ENCODE data around the gene EXOC4. TPM values are rescaled to one million over a fixed set of nuclear protein-coding genes. Genes with fewer than 3 reads are reported as not detected.

Gene EXOC4
- total RNA-seq, 4 donors from 2014 or later = 30.7 to 62.4 (median 40.4) TPM

GRCh38 chr7:133394369-133394768 lies 141.5 kb downstream of the EXOC4 start:
- H3K27me3 ChIP-seq = no peaks in the 10 kb centered on the region
- no peaks in the 10 kb centered on the region for H3K4me1 ChIP-seq
- no peaks in the 10 kb centered on the region for H3K36me3 ChIP-seq
- H3K4me3 ChIP-seq = no peak overlapping the region
- 64 to 70% methylated on average over 1 of the region's 1 CpG for WGBS, 2 donors
- DNase-seq = no peak
- intact Hi-C loops (cut with DNase I) = no loop called here
- H3K9me3 ChIP-seq = no peaks in the 10 kb centered on the region
- TF ChIP-seq POLR2A (IDR thresholded peaks at IDR 0.05) = no peak
- TF ChIP-seq, protein P1, sequence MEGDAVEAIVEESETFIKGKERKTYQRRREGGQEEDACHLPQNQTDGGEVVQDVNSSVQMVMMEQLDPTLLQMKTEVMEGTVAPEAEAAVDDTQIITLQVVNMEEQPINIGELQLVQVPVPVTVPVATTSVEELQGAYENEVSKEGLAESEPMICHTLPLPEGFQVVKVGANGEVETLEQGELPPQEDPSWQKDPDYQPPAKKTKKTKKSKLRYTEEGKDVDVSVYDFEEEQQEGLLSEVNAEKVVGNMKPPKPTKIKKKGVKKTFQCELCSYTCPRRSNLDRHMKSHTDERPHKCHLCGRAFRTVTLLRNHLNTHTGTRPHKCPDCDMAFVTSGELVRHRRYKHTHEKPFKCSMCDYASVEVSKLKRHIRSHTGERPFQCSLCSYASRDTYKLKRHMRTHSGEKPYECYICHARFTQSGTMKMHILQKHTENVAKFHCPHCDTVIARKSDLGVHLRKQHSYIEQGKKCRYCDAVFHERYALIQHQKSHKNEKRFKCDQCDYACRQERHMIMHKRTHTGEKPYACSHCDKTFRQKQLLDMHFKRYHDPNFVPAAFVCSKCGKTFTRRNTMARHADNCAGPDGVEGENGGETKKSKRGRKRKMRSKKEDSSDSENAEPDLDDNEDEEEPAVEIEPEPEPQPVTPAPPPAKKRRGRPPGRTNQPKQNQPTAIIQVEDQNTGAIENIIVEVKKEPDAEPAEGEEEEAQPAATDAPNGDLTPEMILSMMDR (IDR thresholded peaks at IDR 0.05) = no peak
- H3K27ac ChIP-seq = no peak overlapping the region

DNA sequence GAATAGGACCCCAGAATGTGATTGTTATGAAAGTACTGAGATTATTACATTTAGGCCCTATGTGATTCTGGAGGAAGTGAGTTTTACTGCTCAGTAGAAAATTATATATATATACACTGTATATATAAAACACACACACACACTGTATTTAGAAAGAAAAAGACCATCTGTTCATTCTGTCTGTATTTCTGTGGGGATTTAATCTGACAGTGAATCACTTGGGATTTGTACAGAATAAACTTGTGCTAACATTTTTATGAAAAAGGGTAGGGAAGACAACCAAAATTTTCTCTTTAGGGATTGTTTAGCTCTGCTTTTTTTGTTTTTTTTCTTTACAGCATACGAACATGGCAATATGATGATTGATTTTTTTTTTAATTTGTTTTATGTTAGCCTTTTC lies 142.7 kb downstream of the EXOC4 start:
- intact Hi-C loops (cut with DNase I) = no loop called here

DNA sequence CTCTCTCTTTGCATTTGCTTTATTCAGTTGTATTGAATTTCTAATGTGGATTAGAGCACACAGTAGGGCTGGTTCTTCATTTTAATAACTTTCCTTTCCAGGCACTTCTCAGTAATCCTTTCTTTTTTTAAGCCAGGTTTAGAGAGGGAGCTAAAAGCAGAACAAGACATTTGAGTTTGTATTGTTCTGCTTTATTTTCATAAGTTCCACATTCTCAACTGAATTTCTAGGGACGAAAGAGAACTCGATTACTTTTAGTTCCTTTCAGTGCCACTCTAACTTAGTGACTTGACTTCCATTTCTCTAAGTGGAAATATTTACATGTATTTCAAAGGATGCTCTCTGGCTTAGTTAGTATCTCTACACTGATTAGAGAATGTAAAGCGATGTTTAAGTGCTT lies 145.6 kb downstream of the EXOC4 start:
- TF ChIP-seq POLR2A (IDR thresholded peaks at IDR 0.05) = no peak
- TF ChIP-seq, protein P1 (IDR thresholded peaks at IDR 0.05) = no peak
- Histone ChIP-seq H3K4me3 (no peak overlapping the region), H3K27me3 (no peaks in the 10 kb centered on the region), H3K27ac (no peak overlapping the region), H3K4me1 (no peaks in the 10 kb centered on the region), H3K36me3 (no peaks in the 10 kb centered on the region), H3K9me3 (no peaks in the 10 kb centered on the region)
- intact Hi-C loops (cut with DNase I) = no loop called here
- WGBS, 2 donors = 89 to 92% methylated on average over 3 of the region's 3 CpGs
- DNase-seq = no peak

More for the DNA sequence above, 142.7 kb downstream of the EXOC4 start:
- H3K27me3 ChIP-seq = no peaks in the 10 kb centered on the region
- no peak overlapping the region for H3K27ac ChIP-seq
- no peaks in the 10 kb centered on the region for H3K9me3 ChIP-seq
- H3K4me3 ChIP-seq = no peak overlapping the region
- DNase-seq = no peak
- no peak for TF ChIP-seq POLR2A (IDR thresholded peaks at IDR 0.05)
- TF ChIP-seq, protein P1 (IDR thresholded peaks at IDR 0.05) = no peak
- 72 to 85% methylated on average over 1 of the region's 1 CpG for WGBS, 2 donors
- no peaks in the 10 kb centered on the region for H3K4me1 ChIP-seq
- H3K36me3 ChIP-seq = no peaks in the 10 kb centered on the region

DNA sequence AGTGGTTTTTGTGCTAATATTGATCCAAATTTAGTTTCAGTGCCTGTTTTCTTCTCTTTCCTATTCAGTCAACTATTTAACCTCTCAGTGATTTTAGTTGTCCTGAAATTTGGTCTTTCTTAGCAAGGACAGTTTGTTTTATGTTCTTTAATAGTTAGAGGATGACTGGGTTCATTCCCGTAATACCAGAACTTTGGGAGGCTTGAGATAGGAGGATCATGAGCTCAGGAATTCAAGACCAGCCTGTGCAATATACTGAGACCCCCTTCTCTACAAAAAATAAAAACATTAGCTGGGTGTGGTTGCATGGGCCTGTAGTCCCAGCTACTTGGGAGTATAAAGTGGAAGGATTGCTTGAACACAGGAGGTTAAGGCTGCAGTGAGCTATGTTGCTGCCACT lies 148.3 kb downstream of the EXOC4 start:
- WGBS, 2 donors = 70 to 100% methylated on average over 1 of the region's 1 CpG
- intact Hi-C loops (cut with DNase I) = no loop called here
- TF ChIP-seq, protein P1 (IDR thresholded peaks at IDR 0.05) = no peak
- no peak for TF ChIP-seq POLR2A (IDR thresholded peaks at IDR 0.05)
- H3K4me1 ChIP-seq = no peaks in the 10 kb centered on the region
- no peaks in the 10 kb centered on the region for H3K9me3 ChIP-seq
- no peak for DNase-seq
- H3K36me3 ChIP-seq = no peaks in the 10 kb centered on the region
- no peak overlapping the region for H3K27ac ChIP-seq
- no peaks in the 10 kb centered on the region for H3K27me3 ChIP-seq
- H3K4me3 ChIP-seq = no peak overlapping the region

GRCh38 chr7:133408212-133408611 lies 155.3 kb downstream of the EXOC4 start:
- H3K27me3 ChIP-seq = no peaks in the 10 kb centered on the region
- 92 to 100% methylated on average over 2 of the region's 2 CpGs for WGBS, 2 donors
- no peak overlapping the region for H3K27ac ChIP-seq
- no peaks in the 10 kb centered on the region for H3K4me1 ChIP-seq
- H3K4me3 ChIP-seq = no peak overlapping the region
- no peak for DNase-seq
- H3K36me3 ChIP-seq = no peaks in the 10 kb centered on the region
- TF ChIP-seq POLR2A (IDR thresholded peaks at IDR 0.05) = no peak
- TF ChIP-seq, protein P1 (IDR thresholded peaks at IDR 0.05) = no peak
- intact Hi-C loops (cut with DNase I) = no loop called here
- H3K9me3 ChIP-seq = no peaks in the 10 kb centered on the region
